GM12891 (cell line): ENCODE data around the gene NALCN.

Experiments
- POLR2A ChIP-seq: IDR thresholded peaks from 2 replicates; pipeline ENCODE4 v1.6.1; 2011; ENCODE audit warnings: low read depth, low read length, control low read depth
- POLR2AphosphoS5 ChIP-seq: IDR thresholded peaks from 2 replicates; pipeline ENCODE4 v1.6.1; 2011; ENCODE audit warnings: low read depth, low read length, control low read depth
- SPI1 ChIP-seq: IDR thresholded peaks from 2 replicates; pipeline ENCODE4 v1.6.1; 2011; ENCODE audit warnings: low read depth, low read length, control low read depth
- TAF1 ChIP-seq: IDR thresholded peaks from 2 replicates; pipeline ENCODE4 v1.6.1; 2011; ENCODE audit warnings: low read depth, low read length, control low read depth

DNA sequence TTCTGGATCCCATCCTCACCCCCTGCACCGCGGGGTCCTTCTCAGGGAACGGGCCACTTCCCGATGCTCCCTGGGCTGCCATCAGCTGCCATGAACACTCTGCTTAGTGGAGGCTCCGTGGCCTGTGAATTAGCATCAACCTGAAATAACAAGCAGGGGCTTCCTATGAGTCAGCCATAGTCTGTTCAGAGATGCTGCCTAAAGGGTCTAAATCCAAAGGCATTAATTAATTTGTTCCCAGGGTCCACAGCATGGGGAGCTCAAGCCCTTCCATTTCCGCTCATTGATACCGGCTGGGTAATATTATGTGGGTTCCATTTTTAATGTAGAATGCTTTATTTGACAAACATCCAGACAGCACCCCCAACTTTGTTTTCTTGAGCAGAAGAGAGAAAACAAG lies 399.8 kb downstream of the NALCN start:
- TF ChIP-seq SPI1 (no peak), POLR2AphosphoS5 (no peak), POLR2A (no peak), TAF1 (no peak)
